ENCODE data around the gene POLR3E.

The POLR3E gene

DNA sequence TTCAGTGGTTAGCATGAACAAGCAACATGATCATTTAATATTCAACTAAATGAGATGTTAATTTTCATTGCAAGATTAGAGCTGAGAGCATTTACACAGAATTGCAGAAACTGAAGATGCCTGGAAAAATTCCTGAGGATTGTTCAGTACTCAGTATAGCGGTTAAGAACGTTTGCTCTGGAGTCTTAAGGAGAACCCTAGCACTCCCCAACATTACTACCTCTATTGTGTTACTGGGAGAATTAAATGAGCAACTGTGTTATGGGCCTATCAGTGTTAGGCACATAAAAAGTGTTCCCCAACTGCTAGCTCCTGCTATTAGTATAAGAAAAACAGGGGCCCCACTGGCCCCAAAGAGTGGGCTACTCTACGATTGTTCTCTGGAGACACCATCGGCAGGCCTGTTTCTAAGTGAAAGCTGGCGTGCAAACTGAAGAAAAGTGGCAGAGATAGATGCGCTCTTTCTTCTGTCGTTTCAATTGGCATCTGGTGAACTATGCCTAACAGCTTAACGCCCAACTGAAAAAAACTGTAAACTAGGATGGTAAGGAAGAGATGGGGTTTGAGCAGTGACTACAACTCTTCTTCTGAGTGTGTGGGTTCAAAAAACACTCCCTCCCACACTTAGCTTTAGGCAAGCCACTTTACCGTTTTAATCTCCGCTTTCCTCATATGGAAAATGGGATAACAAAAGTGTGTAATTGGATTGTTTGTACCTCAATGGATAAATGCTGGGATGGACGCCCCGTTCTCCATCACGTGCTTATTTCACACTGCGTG is 75.9 kb downstream of the POLR3E start:
- no peak for DNase-seq (ENCODE audit: low spot score)
- in situ Hi-C loops (cut with MboI; ENCODE audit: low pct_unique_long_range_greater_than_20kb, low sequenced_read_pairs, unreplicated experiment) = no loop called here
- TF ChIP-seq, protein P1, sequence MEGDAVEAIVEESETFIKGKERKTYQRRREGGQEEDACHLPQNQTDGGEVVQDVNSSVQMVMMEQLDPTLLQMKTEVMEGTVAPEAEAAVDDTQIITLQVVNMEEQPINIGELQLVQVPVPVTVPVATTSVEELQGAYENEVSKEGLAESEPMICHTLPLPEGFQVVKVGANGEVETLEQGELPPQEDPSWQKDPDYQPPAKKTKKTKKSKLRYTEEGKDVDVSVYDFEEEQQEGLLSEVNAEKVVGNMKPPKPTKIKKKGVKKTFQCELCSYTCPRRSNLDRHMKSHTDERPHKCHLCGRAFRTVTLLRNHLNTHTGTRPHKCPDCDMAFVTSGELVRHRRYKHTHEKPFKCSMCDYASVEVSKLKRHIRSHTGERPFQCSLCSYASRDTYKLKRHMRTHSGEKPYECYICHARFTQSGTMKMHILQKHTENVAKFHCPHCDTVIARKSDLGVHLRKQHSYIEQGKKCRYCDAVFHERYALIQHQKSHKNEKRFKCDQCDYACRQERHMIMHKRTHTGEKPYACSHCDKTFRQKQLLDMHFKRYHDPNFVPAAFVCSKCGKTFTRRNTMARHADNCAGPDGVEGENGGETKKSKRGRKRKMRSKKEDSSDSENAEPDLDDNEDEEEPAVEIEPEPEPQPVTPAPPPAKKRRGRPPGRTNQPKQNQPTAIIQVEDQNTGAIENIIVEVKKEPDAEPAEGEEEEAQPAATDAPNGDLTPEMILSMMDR (IDR thresholded peaks at IDR 0.05; ENCODE audit: extremely low read depth, insufficient read depth, missing control alignments) = no peak

GRCh38 chr16:22373662-22374310 is 76.6 kb downstream of the POLR3E start:
- DNase-seq (ENCODE audit: low spot score) = peak; percentile 20
- in situ Hi-C loops (cut with MboI; ENCODE audit: low pct_unique_long_range_greater_than_20kb, low sequenced_read_pairs, unreplicated experiment) = no loop called here
- TF ChIP-seq, protein P1 (IDR thresholded peaks at IDR 0.05; ENCODE audit: extremely low read depth, insufficient read depth, missing control alignments) = no peak

GRCh38 chr16:22374311-22375116 is 77.3 kb downstream of the POLR3E start, which contains the start of gene CDR2:
TSS of gene CDR2 (minus strand) at chr16:22374619. CDS start at chr16:22374309, 310 bp downstream.
- in situ Hi-C loops (cut with MboI; ENCODE audit: low pct_unique_long_range_greater_than_20kb, low sequenced_read_pairs, unreplicated experiment) = no loop called here
- TF ChIP-seq, protein P1 (IDR thresholded peaks at IDR 0.05; ENCODE audit: extremely low read depth, insufficient read depth, missing control alignments) = no peak
- peak; percentile 98 for DNase-seq (ENCODE audit: low spot score)

- TF ChIP-seq, protein P1 (IDR thresholded peaks at IDR 0.05; ENCODE audit: extremely low read depth, insufficient read depth, missing control alignments) = no peak
- in situ Hi-C loops (cut with MboI; ENCODE audit: low pct_unique_long_range_greater_than_20kb, low sequenced_read_pairs, unreplicated experiment) = no loop called here
- no peak for DNase-seq (ENCODE audit: low spot score)
Observed at GRCh38 chr16:22375117-22375962, 78.1 kb downstream of the POLR3E start.

DNA sequence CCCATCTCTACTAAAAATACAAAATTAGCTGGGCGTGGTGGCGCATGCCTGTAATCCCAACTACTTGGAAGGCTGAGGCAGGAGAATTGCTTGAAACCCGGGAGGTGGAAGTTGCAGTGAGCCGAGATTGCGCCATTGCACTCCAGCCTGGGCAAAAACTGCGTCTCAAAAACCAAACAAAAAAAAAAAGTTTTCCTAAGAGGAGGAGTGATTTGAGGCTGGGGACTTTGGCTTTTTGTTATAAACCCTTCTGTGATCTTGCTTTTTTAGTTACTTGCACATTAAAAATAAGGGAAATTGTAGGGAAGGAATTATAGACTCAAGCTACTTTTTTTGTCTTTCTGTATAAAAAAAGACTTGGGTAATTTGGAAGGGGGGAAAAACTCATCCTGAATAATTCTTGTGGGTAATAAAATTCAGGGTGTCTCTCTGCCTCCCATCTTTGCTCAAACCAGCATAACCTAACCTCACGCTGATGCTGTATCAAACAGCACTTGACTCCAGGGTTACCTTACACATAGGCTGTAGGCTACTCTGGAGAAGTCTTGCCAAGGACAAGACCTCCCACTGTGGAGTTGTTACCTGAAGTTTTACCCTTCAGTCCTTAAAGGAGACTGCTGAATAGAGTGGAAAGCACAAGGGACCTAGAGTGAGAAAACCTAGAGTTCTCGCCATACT is 78.9 kb downstream of the POLR3E start:
- in situ Hi-C loops (cut with MboI; ENCODE audit: low pct_unique_long_range_greater_than_20kb, low sequenced_read_pairs, unreplicated experiment) = no loop called here
- TF ChIP-seq, protein P1 (IDR thresholded peaks at IDR 0.05; ENCODE audit: extremely low read depth, insufficient read depth, missing control alignments) = no peak

More for the DNA sequence above, 78.9 kb downstream of the POLR3E start:
- DNase-seq (ENCODE audit: low spot score) = no peak

Measured in GM13977 (cell line).